IMR-90 (cell line): ENCODE data around the gene CYP2W1. TPM values are rescaled to one million over a fixed set of nuclear protein-coding genes. Genes with fewer than 3 reads are reported as not detected.
"Not testable (repeated sequence)": the region's sequence is repeated elsewhere in the genome, so short reads cannot be mapped to it uniquely, and the experiment has no call there.

Source experiments
- ATAC-seq: fragments of 200-7000 bp; cut with Tn5 transposase; 2 replicates; pipeline ENCODE4 v1.9.1; 2020; ENCODE audit warnings: low read depth, mild to moderate bottlenecking, moderate library complexity
- BruUV-seq: library from RNA; stranded (reverse); fragments of 400-500 nt; replicated peaks from 2 replicates; lab custom pipeline; 2021; lab: Mats Ljungman, UMichigan
- CTCF ChIA-PET: fragments of 300-600 bp; formaldehyde crosslinking; extraction: SDS; loops from one replicate; lab custom pipeline; 2021; ENCODE audit warnings: antibody characterized with exemption; lab: Yijun Ruan, JAX
- POLR2A ChIA-PET: fragments of 300-600 bp; sonication (Branson Sonifier 250); formaldehyde crosslinking; loops from one replicate; lab custom pipeline; 2022; ENCODE audit warnings: antibody characterized with exemption; ENCODE audit not compliant: unreplicated experiment; lab: Charles Lee
- DNase-seq: peaks from one replicate; pipeline ENCODE4 v3.0.0; 2013
- H2AFZ ChIP-seq: replicated peaks from 2 replicates; pipeline ENCODE3; 2013; ENCODE audit warnings: low read length, mild to moderate bottlenecking; ENCODE audit not compliant: poor library complexity
- H2AK5ac ChIP-seq: 2 replicates; pipeline ENCODE4 v1.6.1; 2013; ENCODE audit warnings: low read depth, low read length, inconsistent platforms
- H2AK9ac ChIP-seq: replicated peaks from 2 replicates; pipeline ENCODE3; 2013; ENCODE audit warnings: mild to moderate bottlenecking, low read depth, low read length, moderate library complexity; ENCODE audit not compliant: poor library complexity
- H2BK120ac ChIP-seq: 2 replicates; pipeline ENCODE4 v1.6.1; 2013; ENCODE audit warnings: low read depth, low read length, inconsistent platforms
- H2BK15ac ChIP-seq: 3 replicates; pipeline ENCODE4 v1.6.1; 2013; ENCODE audit warnings: low read depth, low read length, inconsistent platforms
- H2BK20ac ChIP-seq: 2 replicates; pipeline ENCODE4 v1.6.1; 2013; ENCODE audit warnings: low read depth, mild to moderate bottlenecking, inconsistent platforms, low read length, moderate library complexity
- H2BK5ac ChIP-seq: 2 replicates; pipeline ENCODE4 v1.6.1; 2013; ENCODE audit warnings: mild to moderate bottlenecking, low read depth, low read length, inconsistent platforms; ENCODE audit not compliant: poor library complexity, severe bottlenecking
- H3K14ac ChIP-seq: replicated peaks from 2 replicates; pipeline ENCODE4 v1.6.1; 2013; ENCODE audit warnings: low read depth, low read length, inconsistent platforms
- H3K18ac ChIP-seq: 2 replicates; pipeline ENCODE4 v1.6.1; 2013; ENCODE audit warnings: low read depth, low read length, control low read depth
- H3K23ac ChIP-seq: 2 replicates; pipeline ENCODE4 v1.6.1; 2013; ENCODE audit warnings: low read depth, low read length, inconsistent platforms
- H3K27ac ChIP-seq: 2 replicates; pipeline ENCODE4 v1.5.1; 2013; ENCODE audit warnings: mild to moderate bottlenecking, control low read depth, low read length; ENCODE audit not compliant: insufficient read depth
- H3K27me3 ChIP-seq: 2 replicates; pipeline ENCODE4 v1.6.1; 2013; ENCODE audit warnings: low read length; ENCODE audit not compliant: control insufficient read depth, insufficient read depth
- H3K36me3 ChIP-seq: 2 replicates; pipeline ENCODE4 v1.6.1; 2013; ENCODE audit warnings: low read length, mixed read lengths; ENCODE audit not compliant: control insufficient read depth, insufficient read depth
- H3K4ac ChIP-seq: 2 replicates; pipeline ENCODE4 v1.6.1; 2013; ENCODE audit warnings: low read depth, low read length, inconsistent platforms
- H3K4me1 ChIP-seq: 2 replicates; pipeline ENCODE4 v1.6.1; 2013; ENCODE audit warnings: low read length, mixed read lengths; ENCODE audit not compliant: control insufficient read depth, insufficient read depth
- H3K4me2 ChIP-seq: 2 replicates; pipeline ENCODE4 v1.6.1; 2013; ENCODE audit warnings: low read depth, mild to moderate bottlenecking, control low read depth, low read length, moderate library complexity
- H3K4me3 ChIP-seq: 2 replicates; pipeline ENCODE4 v1.5.1; 2013; ENCODE audit warnings: low read depth, mild to moderate bottlenecking, control low read depth, low read length, moderate library complexity; ENCODE audit not compliant: insufficient read depth
- H3K56ac ChIP-seq: 2 replicates; pipeline ENCODE4 v1.6.1; 2013; ENCODE audit warnings: low read length, inconsistent platforms; ENCODE audit not compliant: insufficient read depth; ENCODE audit errors: extremely low read depth
- H3K79me1 ChIP-seq, 2 experiments: 2 replicates each; pipeline ENCODE4 v1.6.1; 2013; ENCODE audit warnings: low read length in 2 of 2, inconsistent platforms in 1 of 2, low read depth in 1 of 2
- H3K9ac ChIP-seq: 2 replicates; pipeline ENCODE4 v1.6.1; 2013; ENCODE audit warnings: low read depth, low read length, control low read depth
- H3K9me1 ChIP-seq: 2 replicates; pipeline ENCODE4 v1.6.1; 2013; ENCODE audit warnings: low read length, inconsistent platforms; ENCODE audit not compliant: insufficient read depth
- H3K9me3 ChIP-seq: 2 replicates; pipeline ENCODE4 v1.6.1; 2013; ENCODE audit warnings: low read length; ENCODE audit not compliant: control insufficient read depth, insufficient read depth
- H4K20me1 ChIP-seq: 2 replicates; pipeline ENCODE4 v1.6.1; 2013; ENCODE audit warnings: low read length, inconsistent platforms; ENCODE audit not compliant: insufficient read depth
- H4K5ac ChIP-seq: 2 replicates; pipeline ENCODE4 v1.6.1; 2013; ENCODE audit warnings: mild to moderate bottlenecking, low read depth, low read length, control low read depth
- H4K8ac ChIP-seq, 2 experiments: 2 replicates each; pipeline ENCODE4 v1.6.1; 2013; ENCODE audit warnings: low read depth in 2 of 2, low read length in 2 of 2, control low read depth in 1 of 2, inconsistent platforms in 1 of 2
- H4K91ac ChIP-seq: 2 replicates; pipeline ENCODE4 v1.6.1; 2013; ENCODE audit warnings: low read depth, low read length, inconsistent platforms; ENCODE audit not compliant: insufficient read depth
- WGBS, 2 experiments: methylation state at CpG; one replicate each; pipeline versions ENCODE4 v1.1.5 to v1.1.7; 2013; ENCODE audit warnings: missing lambda C conversion rate in 2 of 2; ENCODE audit not compliant: insufficient read length in 1 of 2; ENCODE audit errors: extremely low coverage in 2 of 2; 5-methylcytosine and 5-hydroxymethylcytosine counted together
- dilution Hi-C: fragments of 300-500 bp; cut with HindIII; formaldehyde crosslinking; loops from one replicate; pipeline ENCODE4 v1.14.3; 2018; ENCODE audit warnings: low sequenced_read_pairs; ENCODE audit not compliant: unreplicated experiment
- in situ Hi-C: fragments of 300-500 bp; cut with MboI; formaldehyde crosslinking; loops from 3 replicates; pipeline ENCODE4 v1.14.3; 2019; ENCODE audit warnings: low sequenced_read_pairs, inconsistent platforms, mixed read lengths
- intact Hi-C: fragments of 100-400 bp; cut with micrococcal nuclease; formaldehyde crosslinking; loops from 2 replicates; pipeline ENCODE4 v1.10.0; 2022
- polyA plus RNA-seq, 3 experiments: library from polyadenylated mRNA; depleted of rRNA; stranded (reverse); fragments of >200 nt; gene quantifications; 2 replicates each; pipeline ENCODE4 v1.2.3, GENCODE V29; 2012; ENCODE audit warnings: low replicate concordance in 1 of 3
- total RNA-seq: library from RNA; depleted of rRNA; stranded (reverse); fragments of >200 nt; gene quantifications from 2 replicates; pipeline ENCODE4 v1.2.3, GENCODE V29; 2012

CYP2W1 gene
- total and polyA plus RNA-seq, 2 of the 4 experiments (the other 2 are of a cell fraction): not detected

DNA sequence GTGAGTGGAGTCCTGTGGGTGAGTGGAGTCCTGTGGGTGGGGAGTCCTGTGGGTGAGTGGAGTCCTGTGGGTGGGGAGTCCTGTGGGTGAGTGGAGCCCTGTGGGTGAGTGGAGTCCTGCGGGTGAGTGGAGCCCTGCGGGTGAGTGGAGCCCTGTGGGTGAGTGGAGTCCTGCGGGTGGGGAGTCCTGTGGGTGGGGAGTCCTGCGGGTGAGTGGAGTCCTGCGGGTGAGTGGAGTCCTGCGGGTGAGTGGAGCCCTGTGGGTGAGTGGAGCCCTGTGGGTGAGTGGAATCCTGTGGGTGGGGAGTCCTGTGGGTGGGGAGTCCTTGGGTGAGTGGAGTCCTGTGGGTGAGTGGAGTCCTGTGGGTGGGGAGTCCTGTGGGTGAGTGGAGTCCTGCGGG lies 19.5 kb downstream of the CYP2W1 start:
- H2AK5ac ChIP-seq, H3K14ac ChIP-seq, H3K18ac ChIP-seq, H3K9ac ChIP-seq, H4K8ac ChIP-seq, H3K27ac ChIP-seq, ATAC-seq, H4K5ac ChIP-seq, H2AFZ ChIP-seq, DNase-seq, POLR2A ChIA-PET, H4K20me1 ChIP-seq, H3K4me3 ChIP-seq, BruUV-seq, H2BK20ac ChIP-seq, dilution Hi-C loops, H3K4me1 ChIP-seq, in situ Hi-C loops, H3K9me1 ChIP-seq, H3K23ac ChIP-seq, H3K9me3 ChIP-seq, H2AK9ac ChIP-seq, H3K4me2 ChIP-seq, H3K4ac ChIP-seq, H2BK15ac ChIP-seq, H3K56ac ChIP-seq, H2BK120ac ChIP-seq, H3K27me3 ChIP-seq, intact Hi-C loops, H4K91ac ChIP-seq, H2BK5ac ChIP-seq, H3K79me1 ChIP-seq, CTCF ChIA-PET: not testable (repeated sequence)
- WGBS, 2 experiments: no CpG with 5 or more reads among the region's 7 CpGs
- peaks cover 19% of the 10 kb centered on the region for H3K36me3 ChIP-seq
